Measurements from ENCODE around the gene TBPL1. TPM values are rescaled to one million over a fixed set of nuclear protein-coding genes. Genes with fewer than 3 reads are reported as not detected.
A peak's percentile ranks its signal among the peaks of the same experiment; 100 is the strongest.

TBPL1 gene
- total RNA-seq, 3 donors from 2014 or later, result 10.2 to 16.4 (median 15.4) TPM

DNA sequence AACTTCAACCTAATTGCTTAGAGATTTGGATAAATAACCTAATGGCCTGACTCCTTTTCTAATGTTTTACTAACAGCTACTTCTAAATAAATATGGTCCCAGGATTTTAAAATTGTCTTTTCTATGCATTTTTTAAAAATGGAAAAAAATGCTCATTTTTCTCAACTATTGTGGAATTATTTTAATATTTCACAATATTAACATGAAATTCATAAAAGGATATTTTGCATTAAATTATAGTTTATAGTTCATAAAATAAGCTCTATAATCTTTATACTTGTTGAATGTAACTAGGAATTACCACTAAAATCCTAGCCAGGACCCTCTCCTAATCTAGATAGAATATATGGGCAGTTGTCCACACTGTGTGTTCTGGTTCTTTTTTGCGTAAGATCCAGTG lies 37.3 kb downstream of the TBPL1 start:
- intact Hi-C loops (cut with DNase I; ENCODE audit: low total_unique reads), result no loop called here
- DNase-seq (ENCODE audit: low spot score in 2 of 2), result no peak
- no peak overlapping the region for H3K27ac ChIP-seq
- no peaks in the 10 kb centered on the region for H3K4me1 ChIP-seq
- H3K36me3 ChIP-seq, result no peaks in the 10 kb centered on the region
- no peaks in the 10 kb centered on the region for H3K9me3 ChIP-seq
- TF ChIP-seq, protein P1, sequence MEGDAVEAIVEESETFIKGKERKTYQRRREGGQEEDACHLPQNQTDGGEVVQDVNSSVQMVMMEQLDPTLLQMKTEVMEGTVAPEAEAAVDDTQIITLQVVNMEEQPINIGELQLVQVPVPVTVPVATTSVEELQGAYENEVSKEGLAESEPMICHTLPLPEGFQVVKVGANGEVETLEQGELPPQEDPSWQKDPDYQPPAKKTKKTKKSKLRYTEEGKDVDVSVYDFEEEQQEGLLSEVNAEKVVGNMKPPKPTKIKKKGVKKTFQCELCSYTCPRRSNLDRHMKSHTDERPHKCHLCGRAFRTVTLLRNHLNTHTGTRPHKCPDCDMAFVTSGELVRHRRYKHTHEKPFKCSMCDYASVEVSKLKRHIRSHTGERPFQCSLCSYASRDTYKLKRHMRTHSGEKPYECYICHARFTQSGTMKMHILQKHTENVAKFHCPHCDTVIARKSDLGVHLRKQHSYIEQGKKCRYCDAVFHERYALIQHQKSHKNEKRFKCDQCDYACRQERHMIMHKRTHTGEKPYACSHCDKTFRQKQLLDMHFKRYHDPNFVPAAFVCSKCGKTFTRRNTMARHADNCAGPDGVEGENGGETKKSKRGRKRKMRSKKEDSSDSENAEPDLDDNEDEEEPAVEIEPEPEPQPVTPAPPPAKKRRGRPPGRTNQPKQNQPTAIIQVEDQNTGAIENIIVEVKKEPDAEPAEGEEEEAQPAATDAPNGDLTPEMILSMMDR (IDR thresholded peaks at IDR 0.05), result no peak
- TF ChIP-seq POLR2A (IDR thresholded peaks at IDR 0.05), result no peak
- no peak for TF ChIP-seq POLR2AphosphoS5 (IDR thresholded peaks at IDR 0.05)
- no peaks in the 10 kb centered on the region for H3K27me3 ChIP-seq
- H3K4me3 ChIP-seq, result no peak overlapping the region

DNA sequence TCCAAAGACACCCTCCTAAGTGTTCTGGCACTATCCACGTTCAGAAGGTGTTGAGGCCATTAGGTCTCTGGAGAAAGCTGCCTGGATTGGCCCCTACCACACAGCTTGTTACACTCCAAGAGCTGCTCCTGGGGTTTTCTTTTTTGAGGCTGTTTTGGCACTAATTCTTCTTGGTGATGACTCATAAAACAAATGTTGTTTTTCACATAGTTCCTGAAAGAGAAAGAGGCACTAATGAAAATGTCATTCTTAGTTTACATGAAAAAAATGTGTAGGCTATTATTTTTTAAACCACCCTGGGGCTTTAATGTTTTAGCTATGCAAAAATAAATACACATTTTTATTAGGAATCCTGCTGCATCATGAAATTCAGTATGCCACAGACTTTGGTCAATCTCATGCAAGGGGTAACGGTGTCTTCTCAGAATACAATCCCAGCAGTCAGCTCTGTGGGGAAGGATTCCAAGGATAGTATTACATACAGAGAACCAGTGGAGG lies 38.1 kb downstream of the TBPL1 start:
- intact Hi-C loops (cut with DNase I; ENCODE audit: low total_unique reads), result no loop called here
- Histone ChIP-seq H3K9me3 (no peaks in the 10 kb centered on the region), H3K27ac (no peak overlapping the region), H3K36me3 (no peaks in the 10 kb centered on the region), H3K4me3 (no peak overlapping the region), H3K4me1 (no peaks in the 10 kb centered on the region), H3K27me3 (no peaks in the 10 kb centered on the region)
- no peak for TF ChIP-seq POLR2AphosphoS5 (IDR thresholded peaks at IDR 0.05)
- TF ChIP-seq, protein P1 (IDR thresholded peaks at IDR 0.05), result no peak
- no peak for TF ChIP-seq POLR2A (IDR thresholded peaks at IDR 0.05)
- DNase-seq (ENCODE audit: low spot score in 2 of 2), result no peak

DNA sequence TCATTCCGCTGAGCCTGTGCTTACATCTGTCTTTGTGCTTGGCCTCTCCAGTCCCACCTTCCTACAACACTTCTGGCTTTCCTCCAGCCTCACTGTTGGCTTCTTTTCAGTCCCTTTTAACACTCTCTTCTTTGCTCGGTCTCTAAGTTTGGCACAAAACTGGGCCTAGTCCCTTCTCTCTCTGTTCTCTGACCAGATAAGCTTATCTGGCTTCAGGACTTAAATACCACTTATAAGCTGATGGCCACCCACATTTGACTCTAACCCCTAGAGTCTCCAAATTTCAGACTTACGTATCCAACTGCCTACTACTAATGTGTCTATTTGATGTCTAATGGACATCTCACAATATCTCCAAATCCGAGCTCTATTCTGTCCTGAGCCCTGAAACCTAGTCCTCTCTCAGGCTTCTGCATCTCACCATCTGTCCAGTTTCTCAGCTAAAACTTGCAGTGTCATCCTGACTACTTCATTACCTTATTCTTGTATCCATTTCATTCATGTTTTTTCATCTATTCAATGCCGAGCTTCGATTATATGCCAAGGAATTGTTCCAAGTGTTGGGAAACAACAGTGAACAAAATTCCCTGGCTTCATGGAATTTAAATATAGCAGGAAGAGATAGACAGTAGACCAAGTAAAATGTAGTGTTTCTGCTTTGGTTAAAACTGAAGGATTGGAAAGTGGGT lies 40.1 kb downstream of the TBPL1 start:
- no peak for DNase-seq (ENCODE audit: low spot score in 2 of 2)
- TF ChIP-seq POLR2A (IDR thresholded peaks at IDR 0.05), result no peak
- TF ChIP-seq, protein P1 (IDR thresholded peaks at IDR 0.05), result no peak
- TF ChIP-seq POLR2AphosphoS5 (IDR thresholded peaks at IDR 0.05), result no peak
- Histone ChIP-seq H3K27me3 (no peaks in the 10 kb centered on the region), H3K9me3 (no peaks in the 10 kb centered on the region), H3K27ac (peak overlapping the region in 1 of 2 donors; percentile 56), H3K4me3 (no peak overlapping the region), H3K4me1 (no peaks in the 10 kb centered on the region), H3K36me3 (no peaks in the 10 kb centered on the region)
- intact Hi-C loops (cut with DNase I; ENCODE audit: low total_unique reads), result no loop called here

DNA sequence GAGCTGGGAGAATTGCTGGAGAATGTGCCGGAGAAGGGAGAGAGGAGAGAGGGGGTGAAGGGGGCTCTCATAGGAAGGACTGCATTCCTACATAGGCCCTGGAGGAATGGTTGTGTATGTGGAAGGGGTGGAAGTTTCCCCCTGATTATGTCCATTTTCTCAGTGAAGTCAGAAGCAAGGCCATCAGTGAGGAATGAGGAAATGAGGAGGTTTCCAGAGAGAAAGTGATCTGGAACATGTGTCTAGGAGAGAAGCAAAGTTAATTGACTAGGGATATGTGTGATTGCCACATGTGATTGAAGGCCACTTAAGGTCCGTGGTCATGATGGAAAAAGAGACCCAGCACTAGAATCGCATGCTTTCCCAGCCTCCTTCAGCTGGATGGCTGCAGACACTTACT lies 42.3 kb downstream of the TBPL1 start:
- DNase-seq (ENCODE audit: low spot score in 2 of 2), result no peak
- Histone ChIP-seq H3K9me3 (no peaks in the 10 kb centered on the region), H3K4me1 (no peaks in the 10 kb centered on the region), H3K27me3 (no peaks in the 10 kb centered on the region), H3K27ac (no peak overlapping the region), H3K36me3 (no peaks in the 10 kb centered on the region), H3K4me3 (no peak overlapping the region)
- intact Hi-C loops (cut with DNase I; ENCODE audit: low total_unique reads), result no loop called here
- TF ChIP-seq POLR2AphosphoS5 (IDR thresholded peaks at IDR 0.05), result no peak
- no peak for TF ChIP-seq POLR2A (IDR thresholded peaks at IDR 0.05)
- TF ChIP-seq, protein P1 (IDR thresholded peaks at IDR 0.05), result no peak

DNA sequence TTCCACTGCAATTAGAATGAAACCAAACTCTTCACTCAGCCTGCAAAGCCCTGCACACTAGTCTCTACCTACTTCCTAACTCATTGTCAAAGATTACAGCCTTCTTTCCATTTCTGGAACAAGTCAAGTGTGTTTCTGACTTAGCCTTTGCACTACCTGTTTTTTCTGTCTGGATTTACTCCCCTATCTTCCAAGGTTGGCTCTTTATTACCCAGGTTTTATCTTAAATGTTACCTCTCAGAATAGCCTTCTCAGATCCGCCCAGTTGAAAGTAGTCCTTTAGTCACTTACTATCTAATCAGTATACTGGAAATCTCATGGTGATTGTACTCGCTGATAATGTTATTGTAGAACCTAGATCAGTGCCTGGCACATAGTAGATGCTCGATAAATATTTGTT lies 42.7 kb downstream of the TBPL1 start:
- Histone ChIP-seq H3K4me1 (no peaks in the 10 kb centered on the region), H3K27ac (no peak overlapping the region), H3K27me3 (no peaks in the 10 kb centered on the region), H3K4me3 (no peak overlapping the region), H3K36me3 (no peaks in the 10 kb centered on the region), H3K9me3 (no peaks in the 10 kb centered on the region)
- TF ChIP-seq POLR2AphosphoS5 (IDR thresholded peaks at IDR 0.05) (no peak), POLR2A (IDR thresholded peaks at IDR 0.05) (no peak)
- TF ChIP-seq, protein P1 (IDR thresholded peaks at IDR 0.05), result no peak
- no peak for DNase-seq (ENCODE audit: low spot score in 2 of 2)
- intact Hi-C loops (cut with DNase I; ENCODE audit: low total_unique reads), result no loop called here

All from breast epithelium (tissue), 4 donors.